Caco-2 (cell line): ENCODE results near the gene ENOX1. TPM values are rescaled to one million over a fixed set of nuclear protein-coding genes. Genes with fewer than 3 reads are reported as not detected.

Experiments
- BruUV-seq: library from RNA; stranded (reverse); fragments of 400-500 nt; replicated peaks from 2 replicates; lab custom pipeline; 2021; lab: Mats Ljungman, UMichigan
- CTCF ChIA-PET: fragments of 300-600 bp; sonication (Branson Sonifier 250); formaldehyde crosslinking; loops from one replicate; lab custom pipeline; 2022; ENCODE audit warnings: antibody characterized with exemption; lab: Charles Lee
- POLR2A ChIA-PET: fragments of 300-600 bp; sonication (Branson Sonifier 250); formaldehyde crosslinking; loops from one replicate; lab custom pipeline; 2022; ENCODE audit warnings: antibody characterized with exemption; lab: Charles Lee
- DNase-seq, 2 experiments: peaks; one replicate each; pipeline versions ENCODE4 v3.0.0 to v3.0.0-alpha.2; 2020 to 2022
- H3K27me3 ChIP-seq: replicated peaks from 2 replicates; pipeline ENCODE4 v1.6.0; 2011; ENCODE audit warnings: low read length; ENCODE audit not compliant: control insufficient read depth, insufficient read depth
- H3K36me3 ChIP-seq: 2 replicates; pipeline ENCODE4 v1.5.1; 2011; ENCODE audit warnings: low read length; ENCODE audit not compliant: control insufficient read depth, insufficient read depth
- H3K4me1 ChIP-seq: fragments of 250-450 bp; sonication (Bioruptor Pico); 2 replicates; pipeline ENCODE4 v1.5.1; 2020; ENCODE audit warnings: mild to moderate bottlenecking
- H3K4me3 ChIP-seq: 2 replicates; pipeline ENCODE4 v1.5.1; 2011; ENCODE audit warnings: low read depth, mild to moderate bottlenecking, control low read depth, low read length
- H3K9me3 ChIP-seq: fragments of 250-450 bp; sonication (Bioruptor Pico); 2 replicates; pipeline ENCODE4 v1.5.1; 2020; ENCODE audit warnings: mild to moderate bottlenecking, moderate library complexity
- H3K27ac Mint-ChIP-seq: one replicate; pipeline ENCODE4 v1.8.0; 2022; ENCODE audit warnings: mixed read lengths; ENCODE audit not compliant: unreplicated experiment
- H3K27me3 Mint-ChIP-seq: one replicate; pipeline ENCODE4 v1.8.0; 2022; ENCODE audit warnings: mixed read lengths; ENCODE audit not compliant: insufficient read depth, unreplicated experiment
- H3K36me3 Mint-ChIP-seq: one replicate; pipeline ENCODE4 v1.8.0; 2022; ENCODE audit warnings: mild to moderate bottlenecking, mixed read lengths; ENCODE audit not compliant: insufficient read depth, unreplicated experiment
- H3K4me1 Mint-ChIP-seq: one replicate; pipeline ENCODE4 v1.8.0; 2022; ENCODE audit warnings: low read depth, mixed read lengths; ENCODE audit not compliant: unreplicated experiment
- H3K4me3 Mint-ChIP-seq: one replicate; pipeline ENCODE4 v1.8.0; 2022; ENCODE audit warnings: mild to moderate bottlenecking, moderate library complexity, mixed read lengths; ENCODE audit not compliant: unreplicated experiment
- H3K9me3 Mint-ChIP-seq: one replicate; pipeline ENCODE4 v1.8.0; 2022; ENCODE audit warnings: mixed read lengths; ENCODE audit not compliant: unreplicated experiment
- intact Hi-C: fragments of 100-400 bp; cut with micrococcal nuclease; formaldehyde crosslinking; loops from one replicate; pipeline ENCODE4 v1.10.0; 2022; ENCODE audit not compliant: unreplicated experiment
- total RNA-seq: library from RNA; stranded (reverse); gene quantifications from 2 replicates; pipeline ENCODE4 v1.2.3, GENCODE V29; 2022
- TF ChIP-seq, protein P1 (sequence below), 2 experiments: fragments of 200-600 bp in 1 of 2; IDR thresholded peaks; 1 replicate in 1 of 2; 2 replicates in 1 of 2; pipeline versions ENCODE4 v1.5.1 to v1.8.0; 2011 to 2022; ENCODE audit warnings: antibody characterized with exemption in 1 of 2, control low read depth in 1 of 2, inconsistent platforms in 1 of 2, low read depth in 1 of 2, low read length in 1 of 2, mild to moderate bottlenecking in 1 of 2, moderate library complexity in 1 of 2; ENCODE audit not compliant: insufficient read depth in 1 of 2, severe bottlenecking in 1 of 2, unreplicated experiment in 1 of 2

ENOX1 gene
- total RNA-seq, 1 experiment from 2014 or later: 9.1 TPM

DNA sequence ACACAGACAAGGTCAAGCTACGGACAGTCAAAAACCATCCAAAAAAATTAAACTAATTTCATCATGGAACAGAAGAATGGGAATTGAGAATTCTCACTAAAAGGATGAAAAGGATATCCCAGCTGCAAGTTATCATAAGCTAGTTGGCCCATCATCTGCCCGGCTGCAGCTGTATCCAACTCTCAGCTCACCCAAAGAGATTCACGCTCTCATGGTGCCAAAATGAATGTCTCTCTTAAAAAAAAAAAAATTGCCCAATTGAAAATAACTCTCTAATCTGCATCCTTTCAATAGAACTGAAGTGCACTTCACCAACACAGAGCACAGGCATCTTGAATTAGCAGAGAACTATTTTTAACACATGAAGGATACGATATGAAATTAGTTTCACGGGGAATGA is 20.0 kb downstream of the ENOX1 start:
- intact Hi-C loops: no loop called here
- CTCF ChIA-PET: no interaction called here
- no peaks in the 10 kb centered on the region for H3K27me3 Mint-ChIP-seq

DNA sequence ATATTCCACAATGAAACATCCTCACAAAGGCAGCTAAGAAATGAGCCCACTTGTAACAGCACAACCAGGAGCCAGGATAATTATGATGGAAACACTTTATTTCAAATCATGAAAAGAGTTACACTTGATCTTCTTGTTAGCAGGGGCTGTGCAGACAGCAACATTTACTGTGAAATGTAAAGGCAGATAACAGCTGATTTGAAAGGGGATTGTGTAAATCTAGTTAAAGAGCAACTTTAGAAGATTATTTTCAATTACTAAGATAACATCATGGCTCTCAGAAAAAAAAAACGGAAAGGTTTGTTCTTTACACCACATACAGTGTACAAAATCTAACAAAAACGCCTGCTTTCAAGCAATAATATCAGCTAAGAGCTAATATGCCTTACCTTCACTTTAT is 22.4 kb downstream of the ENOX1 start:
- TF ChIP-seq, protein P1, sequence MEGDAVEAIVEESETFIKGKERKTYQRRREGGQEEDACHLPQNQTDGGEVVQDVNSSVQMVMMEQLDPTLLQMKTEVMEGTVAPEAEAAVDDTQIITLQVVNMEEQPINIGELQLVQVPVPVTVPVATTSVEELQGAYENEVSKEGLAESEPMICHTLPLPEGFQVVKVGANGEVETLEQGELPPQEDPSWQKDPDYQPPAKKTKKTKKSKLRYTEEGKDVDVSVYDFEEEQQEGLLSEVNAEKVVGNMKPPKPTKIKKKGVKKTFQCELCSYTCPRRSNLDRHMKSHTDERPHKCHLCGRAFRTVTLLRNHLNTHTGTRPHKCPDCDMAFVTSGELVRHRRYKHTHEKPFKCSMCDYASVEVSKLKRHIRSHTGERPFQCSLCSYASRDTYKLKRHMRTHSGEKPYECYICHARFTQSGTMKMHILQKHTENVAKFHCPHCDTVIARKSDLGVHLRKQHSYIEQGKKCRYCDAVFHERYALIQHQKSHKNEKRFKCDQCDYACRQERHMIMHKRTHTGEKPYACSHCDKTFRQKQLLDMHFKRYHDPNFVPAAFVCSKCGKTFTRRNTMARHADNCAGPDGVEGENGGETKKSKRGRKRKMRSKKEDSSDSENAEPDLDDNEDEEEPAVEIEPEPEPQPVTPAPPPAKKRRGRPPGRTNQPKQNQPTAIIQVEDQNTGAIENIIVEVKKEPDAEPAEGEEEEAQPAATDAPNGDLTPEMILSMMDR (IDR thresholded peaks at IDR 0.05; ENCODE audit: insufficient read depth in 1 of 2, low read depth in 1 of 2, low read length in 1 of 2, severe bottlenecking in 1 of 2, unreplicated experiment in 1 of 2): no peak
- POLR2A ChIA-PET: no interaction called here
- no peak for DNase-seq
- Histone ChIP-seq H3K36me3 (no peaks in the 10 kb centered on the region), H3K4me1 (peaks cover 27% of the 10 kb centered on the region), H3K9me3 (no peaks in the 10 kb centered on the region), H3K4me3 (no peak overlapping the region), H3K27me3 (no peaks in the 10 kb centered on the region)
- CTCF ChIA-PET: interaction anchor here (0.6 kb wide), 1 partner anchor 22 kb away, joined by 4 read pairs; no protein-coding TSS in a partner anchor
- Mint-ChIP-seq H3K27me3 (no peaks in the 10 kb centered on the region), H3K27ac (no peak overlapping the region), H3K9me3 (no peaks in the 10 kb centered on the region), H3K36me3 (no peaks in the 10 kb centered on the region), H3K4me1 (peaks cover 22% of the 10 kb centered on the region), H3K4me3 (no peak overlapping the region)
- BruUV-seq: no TSS peak
- intact Hi-C loops: no loop called here

More for the DNA sequence above, 20.0 kb downstream of the ENOX1 start:
- Histone ChIP-seq H3K27me3 (no peaks in the 10 kb centered on the region), H3K9me3 (no peaks in the 10 kb centered on the region), H3K36me3 (no peaks in the 10 kb centered on the region), H3K4me1 (peaks cover 37% of the 10 kb centered on the region), H3K4me3 (no peak overlapping the region)
- no peak overlapping the region for H3K27ac Mint-ChIP-seq
- no peaks in the 10 kb centered on the region for H3K9me3 Mint-ChIP-seq
- DNase-seq: no peak
- H3K4me3 Mint-ChIP-seq: no peak overlapping the region
- POLR2A ChIA-PET: no interaction called here
- H3K4me1 Mint-ChIP-seq: peaks cover 22% of the 10 kb centered on the region
- H3K36me3 Mint-ChIP-seq: no peaks in the 10 kb centered on the region
- BruUV-seq: no TSS peak
- TF ChIP-seq, protein P1 (IDR thresholded peaks at IDR 0.05; ENCODE audit: insufficient read depth in 1 of 2, low read depth in 1 of 2, low read length in 1 of 2, severe bottlenecking in 1 of 2, unreplicated experiment in 1 of 2): no peak

DNA sequence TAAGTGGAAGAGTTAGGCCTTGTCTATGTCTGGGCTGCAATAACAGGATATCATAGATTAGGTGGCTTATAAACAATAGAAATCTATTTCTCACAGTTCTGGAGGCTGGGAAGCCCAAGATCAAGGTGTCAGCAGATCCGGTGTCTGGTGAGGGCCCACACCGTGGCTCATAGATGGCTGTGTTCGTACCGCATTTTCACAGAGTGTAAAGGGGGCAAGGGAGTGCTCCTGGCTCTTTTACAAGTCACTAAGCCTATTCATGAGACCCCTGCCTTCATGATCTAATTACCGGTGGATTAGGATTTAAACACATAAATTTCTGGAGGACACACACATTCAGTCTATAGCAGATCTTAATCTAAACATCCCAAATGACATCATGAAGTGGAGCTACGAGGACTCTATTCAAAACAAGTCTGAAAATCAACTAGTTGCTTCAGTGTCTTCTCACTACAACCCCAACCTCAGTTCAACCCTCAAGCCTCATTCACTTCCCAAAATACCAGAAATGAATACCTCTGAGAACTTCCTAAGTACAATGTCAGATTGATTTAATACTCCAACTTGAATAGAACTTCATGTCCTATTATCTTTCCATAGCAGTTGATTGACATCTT is 23.5 kb downstream of the ENOX1 start:
- no peak overlapping the region for H3K4me3 Mint-ChIP-seq
- no peak overlapping the region for H3K4me3 ChIP-seq
- ChIA-PET CTCF (no interaction called here), POLR2A (no interaction called here)
- no peaks in the 10 kb centered on the region for H3K27me3 ChIP-seq
- H3K36me3 Mint-ChIP-seq: no peaks in the 10 kb centered on the region
- H3K9me3 Mint-ChIP-seq: no peaks in the 10 kb centered on the region
- intact Hi-C loops: no loop called here
- no peak overlapping the region for H3K27ac Mint-ChIP-seq
- H3K4me1 Mint-ChIP-seq: peaks cover 22% of the 10 kb centered on the region
- DNase-seq: no peak
- TF ChIP-seq, protein P1 (IDR thresholded peaks at IDR 0.05; ENCODE audit: insufficient read depth in 1 of 2, low read depth in 1 of 2, low read length in 1 of 2, severe bottlenecking in 1 of 2, unreplicated experiment in 1 of 2): no peak
- no TSS peak for BruUV-seq
- no peaks in the 10 kb centered on the region for H3K36me3 ChIP-seq
- no peaks in the 10 kb centered on the region for H3K9me3 ChIP-seq
- no peaks in the 10 kb centered on the region for H3K27me3 Mint-ChIP-seq
- H3K4me1 ChIP-seq: peaks cover 27% of the 10 kb centered on the region
